DMS53 treated with DMSO at 0.1 percent for 48 hours (cell line): Measurements from ENCODE around the gene TRMT61A.
A peak's percentile ranks its signal among the peaks of the same experiment; 100 is the strongest.

ENCODE experiments used
- DNase-seq: peaks from one replicate; lab custom pipeline; 2025; ENCODE audit not compliant: unreplicated experiment; lab: John Stamatoyannopoulos, UW

The TRMT61A gene

GRCh38 chr14:103533999-103534575 lies 5.1 kb downstream of the TRMT61A start:
- DNase-seq = no peak

GRCh38 chr14:103534576-103535061 lies 5.6 kb downstream of the TRMT61A start:
- no peak for DNase-seq

GRCh38 chr14:103535081-103535890 lies 6.3 kb downstream of the TRMT61A start:
- DNase-seq = no peak

GRCh38 chr14:103535891-103536565 lies 7.0 kb downstream of the TRMT61A start:
- DNase-seq = no peak

GRCh38 chr14:103536693-103537092 lies 7.7 kb downstream of the TRMT61A start:
- DNase-seq = no peak

- DNase-seq = no peak
Observed at GRCh38 chr14:103537175-103537990, 8.4 kb downstream of the TRMT61A start.

GRCh38 chr14:103538291-103539055 lies 9.5 kb downstream of the TRMT61A start:
- DNase-seq = no peak

- no peak for DNase-seq
Observed at GRCh38 chr14:103539056-103539825, 10.2 kb downstream of the TRMT61A start.

- no peak for DNase-seq
Observed at GRCh38 chr14:103540821-103541708, 12.1 kb downstream of the TRMT61A start.

- DNase-seq = no peak
Observed at GRCh38 chr14:103541709-103542604, 13.0 kb downstream of the TRMT61A start.

- peak; percentile 27 for DNase-seq
Observed at GRCh38 chr14:103542605-103543088, 13.7 kb downstream of the TRMT61A start.

GRCh38 chr14:103543140-103543539 lies 14.1 kb downstream of the TRMT61A start:
- DNase-seq = no peak

- DNase-seq = no peak
Observed at GRCh38 chr14:103543721-103544387, 14.9 kb downstream of the TRMT61A start.

GRCh38 chr14:103544388-103545218 lies 15.6 kb downstream of the TRMT61A start:
- DNase-seq = no peak

- no peak for DNase-seq
Observed at GRCh38 chr14:103545219-103545914, 16.4 kb downstream of the TRMT61A start.
